22Rv1 (cell line): ENCODE data around the gene PLD6.

Experiments used
- CTCF ChIP-seq: fragments of 450-650 bp; IDR thresholded peaks from 2 replicates; pipeline ENCODE4 v1.5.1; 2017; ENCODE audit warnings: mild to moderate bottlenecking
- ZFX ChIP-seq: fragments of 450-650 bp; IDR thresholded peaks from 2 replicates; pipeline ENCODE4 v1.6.1; 2017; ENCODE audit warnings: antibody characterized with exemption, borderline replicate concordance

- no peak for TF ChIP-seq CTCF
- no peak for TF ChIP-seq ZFX
Observed at GRCh38 chr17:17201271-17201670, 4.9 kb downstream of the PLD6 start.
